ENCODE data around the gene NPDC1.

The NPDC1 gene

GRCh38 chr9:137046088-137046787 is at the start of gene NPDC1:
NPDC1 (minus strand) TSS chr9:137046177; CDS start chr9:137045989, 188 bp downstream.
- in situ Hi-C loops (cut with HindIII; ENCODE audit: low sequenced_read_pairs) = loop anchor here (25.0 kb wide), 1 partner anchor 234 kb away; the partner anchor contains the start of gene RABL6

GRCh38 chr9:137089232-137089947 is 43.4 kb upstream of the NPDC1 start:
- in situ Hi-C loops (cut with HindIII; ENCODE audit: low sequenced_read_pairs) = no loop called here

- in situ Hi-C loops (cut with HindIII; ENCODE audit: low sequenced_read_pairs) = no loop called here
These were observed 42.1 kb upstream of the NPDC1 start for GRCh38 chr9:137088121-137088520.

GRCh38 chr9:137087409-137087925 is 41.5 kb upstream of the NPDC1 start:
- in situ Hi-C loops (cut with HindIII; ENCODE audit: low sequenced_read_pairs) = no loop called here

GRCh38 chr9:137086531-137087408 is 40.8 kb upstream of the NPDC1 start, which contains the start of gene MAN1B1:
MAN1B1 (plus strand) TSS chr9:137086985; CDS start chr9:137087000, 15 bp downstream.
- in situ Hi-C loops (cut with HindIII; ENCODE audit: low sequenced_read_pairs) = no loop called here

GRCh38 chr9:137085920-137086530 is 40.0 kb upstream of the NPDC1 start:
- in situ Hi-C loops (cut with HindIII; ENCODE audit: low sequenced_read_pairs) = no loop called here

- in situ Hi-C loops (cut with HindIII; ENCODE audit: low sequenced_read_pairs) = no loop called here
These were observed 38.5 kb upstream of the NPDC1 start for GRCh38 chr9:137084526-137084925.

- in situ Hi-C loops (cut with HindIII; ENCODE audit: low sequenced_read_pairs) = no loop called here
These were observed 37.5 kb upstream of the NPDC1 start for GRCh38 chr9:137083394-137084004.

GRCh38 chr9:137082925-137083290 is 36.9 kb upstream of the NPDC1 start:
- in situ Hi-C loops (cut with HindIII; ENCODE audit: low sequenced_read_pairs) = no loop called here

GRCh38 chr9:137082222-137082924 is 36.4 kb upstream of the NPDC1 start:
- in situ Hi-C loops (cut with HindIII; ENCODE audit: low sequenced_read_pairs) = no loop called here

GRCh38 chr9:137080260-137081122 is 34.5 kb upstream of the NPDC1 start:
- in situ Hi-C loops (cut with HindIII; ENCODE audit: low sequenced_read_pairs) = no loop called here

GRCh38 chr9:137079401-137079787 is 33.4 kb upstream of the NPDC1 start:
- in situ Hi-C loops (cut with HindIII; ENCODE audit: low sequenced_read_pairs) = no loop called here

GRCh38 chr9:137078701-137079400 is 32.9 kb upstream of the NPDC1 start:
- in situ Hi-C loops (cut with HindIII; ENCODE audit: low sequenced_read_pairs) = no loop called here

GRCh38 chr9:137077758-137078693 is 32.0 kb upstream of the NPDC1 start:
- in situ Hi-C loops (cut with HindIII; ENCODE audit: low sequenced_read_pairs) = no loop called here

- in situ Hi-C loops (cut with HindIII; ENCODE audit: low sequenced_read_pairs) = no loop called here
These were observed 31.2 kb upstream of the NPDC1 start, which contains the start of gene UAP1L1 for GRCh38 chr9:137077010-137077747. UAP1L1 (plus strand) TSS chr9:137077517; CDS start chr9:137077533, 16 bp downstream.

- in situ Hi-C loops (cut with HindIII; ENCODE audit: low sequenced_read_pairs) = no loop called here
These were observed 30.6 kb upstream of the NPDC1 start for GRCh38 chr9:137076636-137077009.

Data from DLD1 (cell line).